K562 (cell line): ENCODE measurements around the gene WNT7B. TPM values are rescaled to one million over a fixed set of nuclear protein-coding genes. Genes with fewer than 3 reads are reported as not detected.

Experiments used
- ATAC-seq: fragments of 200-7000 bp; cut with Tn5 transposase; 3 replicates; pipeline ENCODE4 v1.9.1; 2020; ENCODE audit warnings: moderate library complexity
- Bru-seq: library from RNA; stranded (reverse); fragments of 400-500 nt; gene quantifications from one replicate; lab custom pipeline; 2021; lab: Mats Ljungman, UMichigan
- BruChase-seq, 2 experiments: library from RNA; stranded (reverse); fragments of 400-500 nt; gene quantifications; one replicate each; lab custom pipeline; 2021; lab: Mats Ljungman, UMichigan
- BruUV-seq: library from RNA; stranded (reverse); fragments of 400-500 nt; replicated peaks from 2 replicates; lab custom pipeline; 2021; lab: Mats Ljungman, UMichigan
- CTCF ChIA-PET: fragments of 300-600 bp; formaldehyde crosslinking; extraction: SDS; loops from one replicate; lab custom pipeline; 2021; ENCODE audit warnings: low intra/inter-chr PET ratio; lab: Yijun Ruan, JAX
- POLR2A ChIA-PET: fragments of 300-600, 350-650 bp; sonication (Branson Sonifier 250); formaldehyde crosslinking; extraction: SDS; loops from one replicate; lab custom pipeline; 2021; ENCODE audit warnings: antibody characterized with exemption, inconsistent platforms; lab: Yijun Ruan, JAX
- DNase-seq, 4 experiments: peaks; one replicate each; pipeline versions ENCODE4 v3.0.0 to v3.0.0-alpha.2; 2011 to 2018; ENCODE audit warnings: low spot score in 3 of 4, mixed read lengths in 3 of 4; ENCODE audit errors: extremely low read depth in 1 of 4
- FAIRE-seq: peaks from 2 replicates; lab custom pipeline; 2011; peaks lifted over from hg19 to GRCh38; lab: Jason Lieb, UNC
- H2AFZ ChIP-seq: 2 replicates; pipeline ENCODE4 v1.6.0; 2011; ENCODE audit warnings: low read depth, low read length, control low read depth, inconsistent platforms
- H3K27ac ChIP-seq: fragments of 200-600 bp; 3 replicates; pipeline ENCODE4 v1.8.0; 2011; ENCODE audit warnings: low read depth, mild to moderate bottlenecking, control low read depth, inconsistent platforms, low read length, moderate library complexity, mixed read lengths; ENCODE audit errors: extremely low read depth
- H3K27me3 ChIP-seq, 2 experiments: fragments of 300-600 bp in 1 of 2; 2 replicates in 1 of 2; 3 replicates in 1 of 2; pipeline versions ENCODE4 v1.6.0 to v1.8.0; 2011; ENCODE audit warnings: inconsistent platforms in 2 of 2, low read length in 2 of 2, mild to moderate bottlenecking in 1 of 2, mixed read lengths in 1 of 2, moderate library complexity in 1 of 2; ENCODE audit not compliant: control insufficient read depth in 2 of 2, insufficient read depth in 2 of 2
- H3K36me3 ChIP-seq: fragments of 300-600 bp; 3 replicates; pipeline ENCODE4 v1.8.0; 2011; ENCODE audit warnings: mild to moderate bottlenecking, low read length, inconsistent platforms; ENCODE audit not compliant: control insufficient read depth, insufficient read depth
- H3K4me1 ChIP-seq, 2 experiments: fragments of 200-600 bp in 1 of 2; replicated peaks in 1 of 2; 2 replicates in 1 of 2; 3 replicates in 1 of 2; pipeline versions ENCODE4 v1.5.1 to v1.8.0; 2011; ENCODE audit warnings: inconsistent platforms in 2 of 2, low read length in 2 of 2, mild to moderate bottlenecking in 1 of 2, mixed read lengths in 1 of 2, moderate library complexity in 1 of 2; ENCODE audit not compliant: control insufficient read depth in 2 of 2, insufficient read depth in 2 of 2
- H3K4me2 ChIP-seq: 2 replicates; pipeline ENCODE4 v1.6.1; 2011; ENCODE audit warnings: low read length, control low read depth, inconsistent platforms, mixed read lengths; ENCODE audit not compliant: insufficient read depth
- H3K4me3 ChIP-seq: fragments of 200-600 bp; sonication (generic), shearing (Covaris generic); 2 replicates; pipeline ENCODE4 v1.5.1; 2016; ENCODE audit warnings: control low read depth, inconsistent platforms
- H3K79me2 ChIP-seq: fragments of 200-600 bp; 3 replicates; pipeline ENCODE4 v1.8.0; 2011; ENCODE audit warnings: low read length, inconsistent platforms; ENCODE audit not compliant: control insufficient read depth, insufficient read depth
- H3K9ac ChIP-seq, 2 experiments: 2 replicates each; pipeline versions ENCODE4 v1.6.0 to v1.6.1; 2011; ENCODE audit warnings: low read depth in 2 of 2, low read length in 2 of 2, control low read depth in 1 of 2, inconsistent platforms in 1 of 2, mild to moderate bottlenecking in 1 of 2, mixed read lengths in 1 of 2; ENCODE audit not compliant: insufficient read depth in 1 of 2
- H3K9me1 ChIP-seq: one replicate; pipeline ENCODE4 v1.6.0; 2011; ENCODE audit warnings: inconsistent platforms, mild to moderate bottlenecking, low read length, moderate library complexity; ENCODE audit not compliant: control insufficient read depth, insufficient read depth
- H3K9me3 ChIP-seq: replicated peaks from 2 replicates; pipeline ENCODE4 v1.5.1; 2011; ENCODE audit warnings: low read depth, low read length, inconsistent platforms; ENCODE audit not compliant: control insufficient read depth, insufficient read depth
- H4K20me1 ChIP-seq: replicated peaks from 2 replicates; pipeline ENCODE4 v1.6.1; 2011; ENCODE audit warnings: low read length, inconsistent platforms, mixed read lengths; ENCODE audit not compliant: control insufficient read depth, insufficient read depth
- CBX8 ChIP-seq: fragments of 200-600 bp; sonication (generic); IDR thresholded peaks from 2 replicates; pipeline ENCODE4 v1.6.1; 2012; ENCODE audit warnings: borderline replicate concordance, mixed run types, low read depth, mild to moderate bottlenecking, moderate library complexity, mixed read lengths, low read length, control low read depth, inconsistent platforms; ENCODE audit not compliant: poor library complexity, severe bottlenecking; ENCODE audit errors: extremely low read depth
- CCAR2 ChIP-seq: fragments of 200-400 bp; formaldehyde crosslinking; IDR thresholded peaks from 2 replicates; pipeline ENCODE4 v1.6.1; 2017; ENCODE audit warnings: mild to moderate bottlenecking, low read depth, low read length
- DIDO1 ChIP-seq: fragments of 450-650 bp; IDR thresholded peaks from 2 replicates; pipeline ENCODE4 v1.6.1; 2016; ENCODE audit warnings: low read depth, missing biosample characterization, missing genetic modification characterization
- ELK3 ChIP-seq: fragments of 450-650 bp; formaldehyde crosslinking; IDR thresholded peaks from 2 replicates; pipeline ENCODE4 v1.4.0; 2020; ENCODE audit warnings: mild to moderate bottlenecking
- FOXA1 ChIP-seq: fragments of 450-650 bp; IDR thresholded peaks from 2 replicates; pipeline ENCODE4 v1.6.1; 2016; ENCODE audit warnings: mild to moderate bottlenecking, borderline replicate concordance
- GATAD2B ChIP-seq: fragments of 450-650 bp; IDR thresholded peaks from 2 replicates; pipeline ENCODE4 v1.6.1; 2017; ENCODE audit warnings: mild to moderate bottlenecking, borderline replicate concordance
- HDGF ChIP-seq: fragments of 450-650 bp; IDR thresholded peaks from 2 replicates; pipeline ENCODE4 v1.6.1; 2016
- IRF2 ChIP-seq: sonication (generic); formaldehyde crosslinking; IDR thresholded peaks from 2 replicates; pipeline ENCODE4 v1.8.1; 2022; ENCODE audit warnings: mild to moderate bottlenecking, missing genetic modification reagents
- KDM4B ChIP-seq, 2 experiments: fragments of 450-650 bp in 1 of 2; sonication (generic) in 1 of 2; IDR thresholded peaks; 2 replicates each; pipeline ENCODE4 v1.6.1; 2016 to 2017; ENCODE audit warnings: borderline replicate concordance in 2 of 2, antibody characterized with exemption in 1 of 2, low read depth in 1 of 2, mild to moderate bottlenecking in 1 of 2
- NELFE ChIP-seq: IDR thresholded peaks from 2 replicates; pipeline ENCODE4 v1.6.1; 2011; ENCODE audit warnings: mild to moderate bottlenecking; ENCODE audit not compliant: insufficient read depth, insufficient read length
- PML ChIP-seq: IDR thresholded peaks from 2 replicates; pipeline ENCODE4 v1.6.1; 2012; ENCODE audit warnings: low read length, inconsistent platforms
- TAF15 ChIP-seq: fragments of 200-400 bp; formaldehyde crosslinking; IDR thresholded peaks from 2 replicates; pipeline ENCODE4 v1.6.1; 2017; ENCODE audit warnings: mild to moderate bottlenecking, low read depth, low read length, moderate library complexity
- ZNF57 ChIP-seq: fragments of 450-650 bp; formaldehyde crosslinking; IDR thresholded peaks from 2 replicates; pipeline ENCODE4 v1.4.0; 2020; ENCODE audit warnings: mild to moderate bottlenecking, moderate library complexity
- ZNF583 ChIP-seq: fragments of 250-450 bp; sonication (Bioruptor Pico); IDR thresholded peaks from 2 replicates; pipeline ENCODE4 v1.4.0; 2020
- WGBS: fragments of 100-300 bp; shearing (Covaris generic); methylation state at CpG from one replicate; pipeline ENCODE4 v1.1.6; 2016; ENCODE audit warnings: low coverage, mixed read lengths; ENCODE audit not compliant: insufficient coverage; ENCODE audit errors: missing lambda C conversion rate; 5-methylcytosine and 5-hydroxymethylcytosine counted together
- in situ Hi-C: fragments of 300-500 bp; cut with MboI; formaldehyde crosslinking; loops from 4 replicates; pipeline ENCODE4 v1.15.0; 2018; ENCODE audit warnings: inconsistent platforms, mixed read lengths
- intact Hi-C: fragments of 100-400 bp; cut with micrococcal nuclease; formaldehyde crosslinking; loops from 2 replicates; pipeline ENCODE4 v1.14.2; 2022
- long read RNA-seq, 3 experiments: library from polyadenylated mRNA in 2 of 3; library from RNA in 1 of 3; unstranded in 2 of 3; stranded (forward) in 1 of 3; transcript quantifications; one replicate each; pipeline ENCODE4 v2.0.0, GENCODE V29; 2019 to 2022
- polyA minus RNA-seq, 3 experiments: library from RNA; depleted of rRNA, polyadenylated mRNA; stranded (reverse); fragments of >200 nt; gene quantifications; 2 replicates each; pipeline ENCODE4 v1.2.3, GENCODE V29; 2011
- polyA plus RNA-seq, 8 experiments: library from polyadenylated mRNA; depleted of rRNA in 4 of 8; stranded (reverse) in 5 of 8; unstranded in 3 of 8; fragments of >200 nt; fragmentation: Nextera tagmentation in 2 of 8; fragmentation: Illumina TruSeq in 1 of 8; extraction: Ambion mirVana in 2 of 8; extraction: Trizol in 1 of 8; gene quantifications; 2 replicates each; pipeline versions ENCODE4 v1.2.1 to v1.2.3, GENCODE V29; 2011 to 2014; ENCODE audit warnings: inconsistent platforms in 1 of 8, missing spikeins in 1 of 8
- total RNA-seq, 7 experiments: library from RNA; depleted of rRNA in 6 of 7; stranded (reverse); fragments of >200 nt in 6 of 7; fragmentation: Illumina TruSeq in 2 of 7; extraction: Trizol in 2 of 7; gene quantifications; 2 replicates each; pipeline versions ENCODE4 v1.2.1 to v1.2.3, GENCODE V29; 2011 to 2021; ENCODE audit warnings: low replicate concordance in 1 of 7
- TF ChIP-seq, protein P1 (sequence below): fragments of 450-650 bp; conservative IDR thresholded peaks from 2 replicates; pipeline ENCODE4 v1.6.1; 2016; ENCODE audit warnings: missing genetic modification characterization, low read depth, mild to moderate bottlenecking, control low read depth, missing compliant biosample characterization
- TF ChIP-seq, protein P2 (sequence below): fragments of 450-650 bp; formaldehyde crosslinking; IDR thresholded peaks from 2 replicates; pipeline ENCODE4 v1.4.0; 2020; ENCODE audit warnings: mild to moderate bottlenecking, moderate library complexity

WNT7B gene
- total RNA-seq (2011; cell fraction: chromatin; rRNA removed; ENCODE audit: low replicate concordance): not detected in 2 replicates
- total RNA-seq (2011; cell fraction: nucleolus; rRNA removed): not detected in 2 replicates
- not detected in 2 replicates for total RNA-seq (2011; cell fraction: nucleoplasm; rRNA removed)
- total RNA-seq (2014; rRNA removed) (not detected in 2 replicates), total RNA-seq (2014; rRNA removed; fragmentation: Illumina TruSeq; extraction: Trizol) (not detected in 2 replicates), total RNA-seq (2015; rRNA removed; fragmentation: Illumina TruSeq; extraction: Trizol) (not detected in 2 replicates), total RNA-seq (2021) (not detected in 2 replicates), polyA plus RNA-seq (2011; rRNA removed) (not detected in 2 replicates), polyA plus RNA-seq (2014; fragmentation: Illumina TruSeq; extraction: Trizol) (not detected in 2 replicates), polyA plus RNA-seq (2014; fragmentation: Nextera tagmentation; extraction: Ambion mirVana) (not detected), polyA plus RNA-seq (2014; rRNA removed) (not detected in 2 replicates), polyA minus RNA-seq (2011; rRNA and poly(A)+ RNA removed) (not detected in 2 replicates), Bru-seq, nascent RNA (percentile 8 among the genes with signal in this experiment), BruChase-seq, experiment 1, labeled RNA remaining after a 2-hour chase (percentile 5 among the genes with signal in this experiment), BruChase-seq, experiment 2, labeled RNA remaining after a 6-hour chase (percentile 9 among the genes with signal in this experiment)
- not detected in 2 replicates for polyA plus RNA-seq (2011; cell fraction: cytosol; rRNA removed)
- polyA plus RNA-seq (2011; cell fraction: nucleus; rRNA removed): not detected in 2 replicates
- polyA plus RNA-seq (2012): not detected in 2 replicates
- not detected in 2 replicates for polyA minus RNA-seq (2011; cell fraction: cytosol; rRNA and poly(A)+ RNA removed)
- not detected in 2 replicates for polyA minus RNA-seq (2011; cell fraction: nucleus; rRNA and poly(A)+ RNA removed)
- long read RNA-seq, experiment 1: 0 reads
- long read RNA-seq, experiment 2: 0 reads
- long read RNA-seq, experiment 3: 0 reads

- peaks cover 7% of the 10 kb centered on the region for H4K20me1 ChIP-seq
- H3K27me3 ChIP-seq: peaks cover 4 to 34% of the 10 kb centered on the region in 2 experiments; a peak in 4 of 5 replicates
- DNase-seq (peak in 3 of 4 experiments; percentile 13 to 27 (median 17)), FAIRE-seq (no peak), ATAC-seq (no peak)
- no peak within 1 kb of the TSS for H3K27ac ChIP-seq
- H3K4me1 ChIP-seq: peaks cover 0 to 29% of the 10 kb centered on the region in 2 experiments; a peak in 3 of 5 replicates
- ChIA-PET POLR2A (no interaction called here), CTCF (no interaction called here)
- H3K4me2 ChIP-seq: no peak within 1 kb of the TSS
- in situ Hi-C loops: no loop called here
- intact Hi-C loops: no loop called here
- H3K9me3 ChIP-seq: peaks cover 3% of the 10 kb centered on the region; the same call in 1 of the 2 replicates
- no TSS peak for BruUV-seq
- no peak within 1 kb of the TSS for H3K4me3 ChIP-seq
- no peaks in the 10 kb centered on the region for H3K9me1 ChIP-seq
- no peaks in the 10 kb centered on the region for H3K36me3 ChIP-seq
- no peak within 1 kb of the TSS for H2AFZ ChIP-seq
- H3K9ac ChIP-seq: no peak within 1 kb of the TSS
- H3K79me2 ChIP-seq: no peaks in the 10 kb centered on the region
- no CpG with 5 or more reads among the region's 49 CpGs for WGBS
- TF ChIP-seq TAF15 (no peak), PML (no peak), CCAR2 (no peak), KDM4B (IDR thresholded peaks at IDR 0.05; ENCODE audit: borderline replicate concordance in 2 of 2, low read depth in 1 of 2) (no peak), IRF2 (CRISPR knock-in tag) (no peak), ZNF57 (CRISPR knock-in tag) (no peak), ZNF583 (CRISPR knock-in tag) (no peak), DIDO1 (no peak), CBX8 (no peak), HDGF (no peak), NELFE (no peak), ELK3 (no peak), FOXA1 (no peak), GATAD2B (no peak)
- TF ChIP-seq, protein P1, sequence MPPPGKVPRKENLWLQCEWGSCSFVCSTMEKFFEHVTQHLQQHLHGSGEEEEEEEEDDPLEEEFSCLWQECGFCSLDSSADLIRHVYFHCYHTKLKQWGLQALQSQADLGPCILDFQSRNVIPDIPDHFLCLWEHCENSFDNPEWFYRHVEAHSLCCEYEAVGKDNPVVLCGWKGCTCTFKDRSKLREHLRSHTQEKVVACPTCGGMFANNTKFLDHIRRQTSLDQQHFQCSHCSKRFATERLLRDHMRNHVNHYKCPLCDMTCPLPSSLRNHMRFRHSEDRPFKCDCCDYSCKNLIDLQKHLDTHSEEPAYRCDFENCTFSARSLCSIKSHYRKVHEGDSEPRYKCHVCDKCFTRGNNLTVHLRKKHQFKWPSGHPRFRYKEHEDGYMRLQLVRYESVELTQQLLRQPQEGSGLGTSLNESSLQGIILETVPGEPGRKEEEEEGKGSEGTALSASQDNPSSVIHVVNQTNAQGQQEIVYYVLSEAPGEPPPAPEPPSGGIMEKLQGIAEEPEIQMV (tag): no peak
- TF ChIP-seq, protein P2, sequence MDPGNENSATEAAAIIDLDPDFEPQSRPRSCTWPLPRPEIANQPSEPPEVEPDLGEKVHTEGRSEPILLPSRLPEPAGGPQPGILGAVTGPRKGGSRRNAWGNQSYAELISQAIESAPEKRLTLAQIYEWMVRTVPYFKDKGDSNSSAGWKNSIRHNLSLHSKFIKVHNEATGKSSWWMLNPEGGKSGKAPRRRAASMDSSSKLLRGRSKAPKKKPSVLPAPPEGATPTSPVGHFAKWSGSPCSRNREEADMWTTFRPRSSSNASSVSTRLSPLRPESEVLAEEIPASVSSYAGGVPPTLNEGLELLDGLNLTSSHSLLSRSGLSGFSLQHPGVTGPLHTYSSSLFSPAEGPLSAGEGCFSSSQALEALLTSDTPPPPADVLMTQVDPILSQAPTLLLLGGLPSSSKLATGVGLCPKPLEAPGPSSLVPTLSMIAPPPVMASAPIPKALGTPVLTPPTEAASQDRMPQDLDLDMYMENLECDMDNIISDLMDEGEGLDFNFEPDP: no peak
Observed at GRCh38 chr22:45977003-45977411, at the start of gene WNT7B. TSS of gene WNT7B (minus strand) at chr22:45977162. CDS start at chr22:45976754, 408 bp downstream.
